Esophagus squamous epithelium (tissue), 5 donors: Measurements from ENCODE around the gene ISCA1. TPM values are rescaled to one million over a fixed set of nuclear protein-coding genes. Genes with fewer than 3 reads are reported as not detected.
"Not testable (repeated sequence)": the region's sequence is repeated elsewhere in the genome, so short reads cannot be mapped to it uniquely, and the experiment has no call there.

Experiments
- DNase-seq: peaks from one replicate; lab custom pipeline; 2025; lab: John Stamatoyannopoulos, UW
- H3K27ac ChIP-seq, 4 donors: fragments of 200-600 bp; sonication (generic); one replicate each; pipeline ENCODE4 v1.5.1; 2016 to 2019; ENCODE audit warnings: mild to moderate bottlenecking in 1 of 4
- H3K27me3 ChIP-seq, 4 donors: fragments of 200-600 bp; sonication (generic); 1 replicate in 3 of 4; 2 replicates in 1 of 4; pipeline versions ENCODE4 v1.5.1 to v1.6.0; 2017 to 2021; ENCODE audit warnings: antibody characterized with exemption in 1 of 4
- H3K36me3 ChIP-seq, 3 donors: fragments of 200-600 bp; sonication (generic); one replicate each; pipeline ENCODE4 v1.5.1; 2016 to 2019
- H3K4me1 ChIP-seq, 3 donors: fragments of 200-600 bp; sonication (generic); one replicate each; pipeline ENCODE4 v1.5.1; 2017 to 2019
- H3K4me3 ChIP-seq, 4 donors: fragments of 200-600 bp; sonication (generic); 1 replicate in 3 of 4; 2 replicates in 1 of 4; pipeline ENCODE4 v1.5.1; 2016 to 2019; ENCODE audit warnings: mild to moderate bottlenecking in 2 of 4, moderate library complexity in 1 of 4
- H3K9me3 ChIP-seq, 3 donors: fragments of 200-600 bp; sonication (generic); one replicate each; pipeline ENCODE4 v1.5.1; 2016 to 2019
- POLR2A ChIP-seq, 4 donors: fragments of 450-650 bp; IDR thresholded peaks; one replicate each; pipeline ENCODE4 v1.6.1; 2017; ENCODE audit warnings: antibody characterized with exemption in 4 of 4, mild to moderate bottlenecking in 4 of 4, moderate library complexity in 3 of 4
- WGBS, 2 donors: methylation state at CpG; one replicate each; pipeline ENCODE4 v1.1.5; 2018; 5-methylcytosine and 5-hydroxymethylcytosine counted together
- intact Hi-C: fragments of 100-400 bp; cut with DNase I; formaldehyde crosslinking; loops from one replicate; pipeline ENCODE4 v1.15.0; 2022
- total RNA-seq, 4 donors: library from RNA; depleted of rRNA; stranded (reverse); fragments of >200 nt; gene quantifications; one replicate each; pipeline ENCODE4 v1.1.0, GENCODE V29; 2016
- TF ChIP-seq, protein P1 (sequence below), 6 experiments: fragments of 450-650 bp in 4 of 6; fragments of 200-600 bp in 2 of 6; sonication (generic) in 2 of 6; IDR thresholded peaks; one replicate each; pipeline ENCODE4 v1.5.1; 2016 to 2019; ENCODE audit warnings: antibody characterized with exemption in 6 of 6, mild to moderate bottlenecking in 4 of 6, moderate library complexity in 4 of 6
- donor health status: DM: yes; HTN: yes; CAD: no.

Gene ISCA1
- total RNA-seq, 4 donors from 2014 or later = 9.7 to 31.9 (median 24.7) TPM

DNA sequence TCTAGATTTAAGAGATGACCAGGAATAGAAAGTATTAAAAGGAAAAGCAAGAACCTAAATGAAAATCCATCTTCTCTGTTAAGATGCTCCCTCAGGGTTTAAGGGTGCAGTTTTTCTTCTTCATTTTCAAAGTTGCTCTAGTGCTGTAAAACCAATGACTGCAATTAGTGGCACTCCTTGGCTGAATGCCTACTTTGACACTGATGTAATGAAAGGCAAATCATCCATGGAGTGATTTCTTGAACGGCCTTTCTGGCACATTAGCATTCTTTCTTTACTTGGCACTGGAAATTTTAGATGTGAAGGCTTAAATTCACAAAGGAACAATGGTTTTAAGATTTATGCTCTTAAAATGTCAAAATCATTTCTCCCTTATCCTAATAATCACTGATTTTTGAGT lies 19.3 kb upstream of the ISCA1 start:
- intact Hi-C loops = no loop called here
- no peak for TF ChIP-seq POLR2A (IDR thresholded peaks at IDR 0.05)
- TF ChIP-seq, protein P1, sequence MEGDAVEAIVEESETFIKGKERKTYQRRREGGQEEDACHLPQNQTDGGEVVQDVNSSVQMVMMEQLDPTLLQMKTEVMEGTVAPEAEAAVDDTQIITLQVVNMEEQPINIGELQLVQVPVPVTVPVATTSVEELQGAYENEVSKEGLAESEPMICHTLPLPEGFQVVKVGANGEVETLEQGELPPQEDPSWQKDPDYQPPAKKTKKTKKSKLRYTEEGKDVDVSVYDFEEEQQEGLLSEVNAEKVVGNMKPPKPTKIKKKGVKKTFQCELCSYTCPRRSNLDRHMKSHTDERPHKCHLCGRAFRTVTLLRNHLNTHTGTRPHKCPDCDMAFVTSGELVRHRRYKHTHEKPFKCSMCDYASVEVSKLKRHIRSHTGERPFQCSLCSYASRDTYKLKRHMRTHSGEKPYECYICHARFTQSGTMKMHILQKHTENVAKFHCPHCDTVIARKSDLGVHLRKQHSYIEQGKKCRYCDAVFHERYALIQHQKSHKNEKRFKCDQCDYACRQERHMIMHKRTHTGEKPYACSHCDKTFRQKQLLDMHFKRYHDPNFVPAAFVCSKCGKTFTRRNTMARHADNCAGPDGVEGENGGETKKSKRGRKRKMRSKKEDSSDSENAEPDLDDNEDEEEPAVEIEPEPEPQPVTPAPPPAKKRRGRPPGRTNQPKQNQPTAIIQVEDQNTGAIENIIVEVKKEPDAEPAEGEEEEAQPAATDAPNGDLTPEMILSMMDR (IDR thresholded peaks at IDR 0.05) = no peak
- Histone ChIP-seq H3K4me3 (no peak overlapping the region), H3K4me1 (no peaks in the 10 kb centered on the region), H3K27ac (no peak overlapping the region), H3K36me3 (peaks cover 11 to 100% (median 59%) of the 10 kb centered on the region in 3 donors), H3K27me3 (no peaks in the 10 kb centered on the region), H3K9me3 (no peaks in the 10 kb centered on the region)
- DNase-seq = no peak
- WGBS, 2 donors = 27 to 68% methylated on average over 1 of the region's 1 CpG

DNA sequence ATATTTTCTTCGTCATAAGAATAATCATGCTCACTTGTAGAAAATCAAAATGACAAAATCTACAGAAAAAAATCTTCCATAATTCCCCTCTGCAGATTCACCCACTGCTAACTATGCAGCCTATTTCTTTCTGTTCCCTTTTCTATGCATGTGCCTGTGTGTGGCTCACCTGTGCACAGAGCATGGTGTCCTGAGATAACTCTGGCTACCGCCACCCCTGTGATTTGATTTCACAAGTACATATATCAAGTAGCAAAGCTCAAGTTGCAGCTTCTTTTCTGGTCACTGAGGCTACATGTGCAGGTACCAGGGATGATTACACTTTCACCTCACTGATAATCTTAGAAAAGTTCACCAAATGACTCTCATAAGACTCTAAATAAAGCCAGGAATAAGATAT lies 18.4 kb upstream of the ISCA1 start:
- WGBS, 2 donors = 91 to 96% methylated on average over 2 of the region's 2 CpGs
- intact Hi-C loops = no loop called here
- H3K36me3 ChIP-seq = peaks cover 6 to 100% (median 50%) of the 10 kb centered on the region in 3 donors

DNA sequence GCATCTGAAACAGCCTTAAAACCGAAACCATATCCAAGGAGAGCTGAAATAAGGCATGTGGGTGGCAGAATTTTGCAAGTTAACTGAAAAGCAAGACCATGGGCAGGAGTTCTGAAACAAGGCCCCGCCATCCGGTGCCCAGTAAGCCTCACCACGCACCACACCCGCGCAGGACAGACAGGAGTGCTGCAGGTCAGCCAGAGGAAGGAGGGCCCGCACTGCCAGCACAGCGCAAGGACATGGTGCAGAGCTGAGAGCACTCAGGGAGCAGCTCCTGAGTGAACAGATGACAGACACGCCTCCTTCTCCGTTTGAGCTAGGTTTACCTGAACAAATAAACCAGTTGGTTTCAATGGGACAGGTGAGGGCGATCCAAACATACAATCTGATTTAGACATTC lies 16.5 kb upstream of the ISCA1 start:
- Histone ChIP-seq H3K36me3 (peaks cover 6 to 95% (median 41%) of the 10 kb centered on the region in 3 donors), H3K4me1 (no peaks in the 10 kb centered on the region), H3K27ac (no peak overlapping the region), H3K27me3 (no peaks in the 10 kb centered on the region), H3K9me3 (no peaks in the 10 kb centered on the region), H3K4me3 (no peak overlapping the region)
- 80 to 92% methylated on average over 9 of the region's 11 CpGs for WGBS, 2 donors
- intact Hi-C loops = no loop called here
- no peak for DNase-seq
- no peak for TF ChIP-seq POLR2A (IDR thresholded peaks at IDR 0.05)
- TF ChIP-seq, protein P1 (IDR thresholded peaks at IDR 0.05) = no peak

More for the DNA sequence above, 18.4 kb upstream of the ISCA1 start:
- Histone ChIP-seq H3K27ac (no peak overlapping the region), H3K27me3 (no peaks in the 10 kb centered on the region), H3K9me3 (no peaks in the 10 kb centered on the region), H3K4me3 (no peak overlapping the region), H3K4me1 (no peaks in the 10 kb centered on the region)
- no peak for DNase-seq
- no peak for TF ChIP-seq POLR2A (IDR thresholded peaks at IDR 0.05)
- TF ChIP-seq, protein P1 (IDR thresholded peaks at IDR 0.05) = no peak

DNA sequence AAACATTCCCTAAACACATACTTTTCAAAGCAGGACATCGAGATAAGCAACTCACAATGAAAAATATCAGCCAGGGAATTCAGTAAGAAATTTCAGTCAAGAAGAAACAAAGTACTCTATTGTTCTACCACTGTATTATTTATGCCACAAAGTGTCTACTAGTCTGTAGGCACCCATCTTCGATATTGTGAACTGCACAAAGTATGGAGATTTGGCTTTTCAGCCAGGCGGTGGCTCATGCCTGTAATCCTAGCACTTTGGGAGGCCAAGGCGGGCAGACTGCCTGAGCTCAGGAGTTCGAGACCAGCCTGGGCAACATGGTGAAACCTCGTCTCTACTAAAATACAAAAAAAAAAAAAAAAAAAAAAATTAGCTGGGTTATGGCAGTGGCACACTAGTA lies 8.0 kb upstream of the ISCA1 start:
- H3K36me3 ChIP-seq = peaks cover 0 to 79% (median 0%) of the 10 kb centered on the region in 3 donors
- H3K27ac ChIP-seq, H3K4me1 ChIP-seq, DNase-seq, intact Hi-C loops, H3K4me3 ChIP-seq, H3K27me3 ChIP-seq, H3K9me3 ChIP-seq: not testable (repeated sequence)
- WGBS, 2 donors = 84 to 89% methylated on average over 5 to 6 of the region's 6 CpGs

DNA sequence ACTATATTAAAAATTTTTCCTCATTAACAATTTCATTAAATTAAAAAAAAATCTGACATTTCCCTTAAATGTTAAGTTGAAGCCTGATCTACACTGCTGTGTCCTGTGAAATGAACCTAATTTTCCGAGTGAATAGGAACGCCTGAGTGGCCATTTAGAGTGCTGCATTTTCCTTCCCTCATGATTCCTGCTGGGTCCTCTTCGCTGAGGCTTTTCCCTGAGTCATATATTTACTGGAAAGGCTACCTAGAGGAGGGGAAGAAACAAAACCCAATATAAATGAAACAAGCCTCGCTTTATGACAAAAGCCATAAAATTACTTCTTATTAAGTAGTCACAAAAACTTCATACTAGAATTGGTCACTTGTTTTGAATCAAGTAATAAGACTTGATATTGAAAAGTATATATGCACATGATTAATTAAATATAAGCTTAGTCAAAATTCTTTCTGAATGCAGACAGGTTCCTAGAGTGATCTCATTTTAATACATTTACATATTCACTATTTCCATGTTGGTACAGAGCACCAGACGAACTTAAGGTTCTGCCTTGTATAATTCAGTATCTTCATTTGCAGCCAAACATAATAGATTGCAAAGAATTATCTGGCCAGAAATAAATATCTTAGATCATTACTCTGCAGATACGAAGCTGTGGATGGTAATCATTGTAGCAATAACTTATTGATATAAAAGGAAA lies 6.3 kb upstream of the ISCA1 start:
- DNase-seq = no peak
- H3K9me3 ChIP-seq = no peaks in the 10 kb centered on the region
- no peak for TF ChIP-seq POLR2A (IDR thresholded peaks at IDR 0.05)
- TF ChIP-seq, protein P1 (IDR thresholded peaks at IDR 0.05) = no peak
- peaks cover 0 to 67% (median 0%) of the 10 kb centered on the region in 3 donors for H3K36me3 ChIP-seq
- WGBS, 2 donors = 89 to 90% methylated on average over 6 of the region's 6 CpGs
- intact Hi-C loops = loop anchor here (10.0 kb wide), 1 partner anchor 66 kb away; the partner anchor contains the start of gene TUT7
- H3K27ac ChIP-seq = no peak overlapping the region
- peaks cover 0 to under 1% (median 0%) of the 10 kb centered on the region in 3 donors for H3K4me1 ChIP-seq
- no peaks in the 10 kb centered on the region for H3K27me3 ChIP-seq
- H3K4me3 ChIP-seq = no peak overlapping the region
